EL (cell line): ENCODE data around the gene LHX2.
A peak's percentile ranks its signal among the peaks of the same experiment; 100 is the strongest.

Experiments
- DNase-seq: peaks from one replicate; pipeline ENCODE4 v3.0.0-alpha.2; 2016

LHX2 gene

GRCh38 chr9:124068251-124068650 lies 56.7 kb downstream of the LHX2 start:
- DNase-seq: no peak

DNA sequence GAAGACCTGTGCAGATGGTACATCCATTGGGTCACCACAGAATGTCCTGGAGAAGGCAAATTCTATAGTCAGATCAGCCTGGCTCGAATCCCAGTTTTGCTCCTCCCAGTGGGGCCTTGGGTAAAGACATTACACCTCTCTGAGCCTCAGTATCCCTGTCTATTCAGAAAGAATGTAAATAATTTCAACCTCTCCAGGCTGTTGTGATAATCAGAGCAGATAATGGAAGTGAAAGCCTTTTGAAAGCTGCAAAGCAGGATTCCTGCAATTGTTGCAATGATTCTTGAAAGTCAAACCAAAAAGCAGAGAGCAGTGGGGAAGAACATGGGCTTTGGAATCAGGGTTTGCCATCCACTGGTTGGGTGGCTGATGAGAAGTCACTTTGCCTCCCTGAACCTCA lies 63.2 kb downstream of the LHX2 start:
- no peak for DNase-seq

DNA sequence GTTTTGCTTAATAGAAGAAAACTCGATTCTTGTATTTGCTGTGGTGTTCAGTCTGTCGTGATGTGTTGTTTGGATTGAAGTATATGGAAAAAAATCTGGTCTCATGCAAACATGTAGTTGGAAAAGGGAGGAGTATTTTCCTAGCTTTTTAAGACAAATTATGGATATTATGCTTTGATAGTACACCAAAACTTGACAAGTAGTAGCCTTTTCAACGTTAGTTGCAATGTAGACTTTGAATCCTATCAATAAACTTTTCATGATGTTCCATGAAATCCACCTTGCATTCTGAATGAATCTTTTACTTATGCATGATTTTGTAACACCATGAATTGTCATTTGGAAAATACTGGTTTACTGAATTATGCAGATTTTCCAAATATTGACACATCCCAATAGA lies 64.2 kb downstream of the LHX2 start:
- no peak for DNase-seq

- peak; percentile 57 for DNase-seq
These were observed 66.5 kb downstream of the LHX2 start for GRCh38 chr9:124077915-124078572.

DNA sequence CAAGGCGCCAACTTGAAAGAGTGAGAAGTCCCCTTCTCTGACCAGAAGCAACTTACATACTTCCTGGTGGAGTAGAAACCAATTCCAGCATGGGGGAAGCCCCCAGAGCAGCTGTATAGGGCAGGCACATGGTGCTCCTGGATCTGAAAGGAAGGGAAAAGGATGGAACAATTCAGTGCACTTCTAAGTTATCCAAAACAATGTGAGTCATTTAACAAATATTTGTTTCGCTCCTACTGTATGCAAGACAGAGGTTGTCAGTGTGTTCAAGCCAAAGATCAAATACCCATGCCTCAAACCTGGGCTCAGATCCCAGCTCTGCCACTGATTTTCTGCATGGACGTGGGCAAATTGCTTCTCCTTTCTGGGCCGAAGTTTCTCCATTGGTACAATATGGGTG lies 67.1 kb downstream of the LHX2 start:
- peak; percentile 84 for DNase-seq

GRCh38 chr9:124079176-124079925 lies 67.8 kb downstream of the LHX2 start:
- peak; percentile 97 for DNase-seq

GRCh38 chr9:124082622-124083021 lies 71.1 kb downstream of the LHX2 start:
- DNase-seq: no peak
